GM18498 (cell line): ENCODE data around the gene GPC6.
A peak's percentile ranks its signal among the peaks of the same experiment; 100 is the strongest.
"Not testable (repeated sequence)": the region's sequence is repeated elsewhere in the genome, so short reads cannot be mapped to it uniquely, and the experiment has no call there.

Source experiments
- ATAC-seq: cut with Tn5 transposase; IDR thresholded peaks from one replicate; pipeline ENCODE4 v1.9.1; 2021; ENCODE audit warnings: mild to moderate bottlenecking, moderate library complexity; ENCODE audit not compliant: unreplicated experiment

Gene GPC6

DNA sequence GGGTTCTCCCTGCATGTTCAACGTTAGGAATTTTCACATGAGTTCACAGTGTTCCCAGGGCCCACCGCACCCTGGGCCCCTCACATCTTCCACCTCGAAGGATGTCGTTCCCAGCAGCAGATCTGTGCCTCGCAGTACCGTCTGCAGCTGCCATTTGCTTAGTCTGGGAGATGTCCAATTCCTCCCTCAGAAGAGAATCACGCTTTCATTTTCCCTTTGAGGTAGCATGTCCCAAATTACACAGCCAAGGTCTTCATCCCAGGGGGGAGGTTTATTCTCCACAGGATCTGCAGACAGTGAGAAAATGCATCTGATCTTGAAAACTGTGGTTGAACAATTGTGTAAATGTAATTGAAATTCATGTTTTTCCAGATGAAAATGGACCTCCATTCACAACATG lies 1102.7 kb downstream of the GPC6 start:
- ATAC-seq, result no peak

DNA sequence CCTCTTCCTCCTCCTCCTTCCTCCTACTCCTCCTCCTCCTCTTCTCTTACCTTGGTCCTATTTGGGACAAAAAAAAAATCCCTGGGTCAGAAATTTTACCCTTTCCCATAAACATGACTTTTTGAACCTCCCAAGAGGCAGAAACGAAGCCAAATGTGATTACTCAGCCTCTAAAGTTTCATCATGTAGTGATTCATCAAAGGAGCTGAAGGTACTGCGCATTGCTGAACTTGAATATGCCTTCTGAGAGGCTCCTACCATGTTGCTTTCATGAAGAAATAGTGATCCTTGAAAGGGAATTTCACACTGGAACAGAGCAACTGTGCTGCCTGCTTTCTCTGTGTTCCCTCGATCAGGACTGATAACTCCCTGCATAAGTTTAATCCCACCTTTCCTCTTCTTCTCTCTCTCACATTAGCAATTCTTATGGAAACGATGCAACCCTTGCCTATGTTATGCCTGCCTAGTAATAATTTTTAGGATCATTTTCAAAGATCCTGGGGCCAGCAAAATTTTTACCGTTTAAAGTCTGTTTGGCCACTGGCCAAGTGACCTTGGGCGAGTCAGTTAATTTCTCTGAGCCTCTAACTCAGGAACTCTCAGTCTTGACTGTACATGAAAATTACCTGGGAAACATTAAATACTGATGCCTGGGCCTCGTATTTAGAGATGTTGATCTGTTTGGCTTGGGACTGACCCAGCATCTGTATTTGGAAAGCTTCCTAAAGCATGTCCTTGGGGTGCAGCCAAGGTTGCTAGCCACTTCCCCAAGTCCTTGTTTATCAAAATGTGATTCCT lies 1103.3 kb downstream of the GPC6 start:
- ATAC-seq, result no peak

DNA sequence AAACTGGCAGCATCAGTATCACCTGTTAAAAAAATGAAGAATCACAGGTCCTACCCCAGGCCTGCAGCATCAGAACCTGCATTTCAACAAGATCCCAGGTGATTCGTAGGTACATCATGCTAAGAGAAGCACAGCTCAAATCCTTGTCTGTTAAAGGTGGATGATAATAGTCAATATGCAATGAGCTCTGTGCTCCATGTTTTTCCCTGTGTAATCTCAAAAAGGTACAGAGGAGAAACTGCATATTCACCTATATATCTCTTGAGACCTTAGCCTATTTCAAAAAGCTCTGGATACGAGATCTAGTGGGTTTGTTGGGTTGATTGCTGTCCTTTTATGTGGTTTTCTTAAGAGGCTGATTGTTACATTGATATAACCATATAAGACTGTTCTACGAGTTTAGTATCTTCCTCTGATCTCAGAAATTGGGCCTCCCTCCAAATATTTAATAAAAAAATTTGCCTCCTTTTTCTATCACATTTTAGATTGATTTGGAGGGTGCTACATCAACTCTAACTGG lies 1104.0 kb downstream of the GPC6 start:
- no peak for ATAC-seq

DNA sequence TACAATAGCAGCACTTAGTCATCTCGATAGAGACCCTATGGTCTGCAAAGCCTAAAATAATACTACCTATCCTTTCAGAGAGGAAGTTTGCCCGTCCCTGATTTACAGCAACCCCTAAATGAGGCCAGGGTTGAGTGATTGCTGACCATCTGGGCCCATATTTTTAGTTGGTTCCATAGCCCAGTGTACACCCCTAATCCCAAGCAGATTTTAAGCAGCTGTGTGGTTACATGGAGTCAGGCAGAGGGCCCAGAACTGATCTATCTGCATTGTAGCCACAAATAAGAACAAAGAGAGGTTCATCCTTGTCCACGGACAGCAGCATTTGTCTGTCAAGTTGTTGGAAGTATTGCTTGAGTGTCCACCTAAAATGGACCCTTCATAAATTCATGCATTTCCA lies 1104.7 kb downstream of the GPC6 start:
- ATAC-seq, result no peak

DNA sequence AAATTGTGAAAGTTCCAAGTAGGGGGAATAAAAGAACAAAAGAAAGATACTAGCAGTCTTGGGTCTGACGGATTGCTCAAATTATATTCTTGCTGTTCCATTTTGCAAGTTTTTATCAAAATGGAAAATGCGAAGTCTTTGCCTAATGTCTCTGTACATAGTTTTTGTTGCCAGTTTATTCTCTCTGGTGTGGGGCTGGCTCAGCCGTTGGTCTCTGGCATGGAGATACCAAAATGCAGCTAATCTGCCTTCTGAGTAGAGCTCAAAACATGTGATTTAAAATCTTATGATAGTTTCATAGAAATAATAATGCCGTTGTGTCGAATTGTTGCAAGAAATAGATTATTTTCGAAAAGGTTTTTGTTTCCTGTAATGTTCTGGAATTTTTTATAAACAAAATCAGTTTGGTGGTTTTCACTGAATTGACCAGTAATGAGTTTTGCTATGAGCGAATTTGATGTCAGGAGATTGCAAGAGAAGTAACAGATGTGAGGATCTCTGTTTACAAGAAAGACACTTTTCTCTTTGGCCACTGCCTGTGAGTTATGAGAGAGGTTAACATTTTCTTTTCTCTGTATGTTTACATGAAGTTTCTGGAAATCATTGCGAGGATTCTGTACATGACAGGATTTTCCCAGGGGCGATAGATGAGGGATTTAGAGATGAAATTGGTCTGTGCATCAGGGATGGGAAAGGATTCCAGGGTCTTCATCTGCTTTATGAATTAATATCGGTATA lies 1105.9 kb downstream of the GPC6 start:
- ATAC-seq, result no peak

DNA sequence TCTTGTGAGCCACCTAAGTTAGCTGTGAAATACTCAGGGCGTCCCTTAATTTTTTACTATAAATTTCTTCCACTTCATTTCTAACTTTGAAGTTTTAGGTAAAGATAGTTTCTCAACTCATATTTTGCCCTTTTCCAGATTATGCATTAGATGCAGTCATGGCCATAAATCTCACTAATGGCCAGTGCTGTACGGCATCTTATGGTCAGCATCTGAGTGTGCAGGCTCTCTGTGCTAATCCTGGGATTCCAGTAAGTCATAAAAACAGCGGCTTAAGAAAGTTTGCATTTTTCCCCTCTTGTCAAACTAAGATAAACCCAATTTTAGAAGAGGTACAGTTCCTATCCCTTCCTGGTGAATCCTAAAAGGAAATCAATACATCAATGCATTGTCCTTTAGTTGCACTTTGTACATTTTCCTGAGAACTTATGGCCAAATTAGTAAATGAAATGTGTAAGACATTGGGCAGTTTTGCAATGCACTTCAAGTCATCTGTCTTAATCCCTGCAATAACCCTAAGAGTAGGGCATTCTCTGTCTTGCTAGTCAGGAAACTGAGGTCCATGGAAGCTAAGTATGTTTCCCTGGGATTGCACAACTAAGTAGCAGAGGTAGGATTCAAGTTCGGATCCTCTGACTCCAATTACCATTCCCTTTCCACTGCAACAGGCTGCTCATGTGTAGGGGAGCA lies 1106.7 kb downstream of the GPC6 start:
- ATAC-seq, result no peak

DNA sequence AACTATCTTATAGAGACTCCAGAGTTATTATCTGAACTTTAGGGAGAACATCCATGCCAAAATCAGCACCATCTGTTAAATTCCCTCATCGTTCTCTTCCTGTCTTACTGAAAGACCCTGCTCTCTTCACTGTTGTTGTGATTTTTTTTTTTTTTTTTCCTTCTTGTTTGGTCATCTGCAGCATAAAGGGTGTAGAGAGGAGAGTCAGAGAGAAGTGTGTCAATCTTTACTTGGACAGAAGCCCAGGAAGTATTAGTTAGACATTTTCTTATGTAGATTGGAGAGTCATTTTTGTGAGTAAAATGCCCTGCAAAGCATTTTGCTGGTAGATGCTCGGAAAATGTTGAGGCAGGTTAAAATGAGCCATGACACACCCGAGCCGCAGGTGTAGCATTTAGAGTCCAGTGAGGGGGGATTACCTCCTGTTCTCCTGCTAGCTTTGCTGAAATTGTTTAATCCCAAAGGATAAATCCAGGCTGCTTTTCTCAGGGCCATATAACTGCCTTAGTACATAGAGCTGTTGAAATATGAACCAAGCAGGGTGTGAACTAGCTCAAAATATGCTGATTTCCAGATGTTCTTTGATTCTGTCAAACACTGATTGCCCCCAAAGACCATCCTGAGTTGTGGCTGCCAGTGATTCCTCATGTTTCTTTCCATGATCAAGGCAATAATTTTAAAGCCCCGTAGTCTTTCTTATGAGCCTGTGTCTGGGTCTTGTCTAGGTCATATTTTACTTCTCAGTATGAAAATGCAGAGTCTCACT lies 1109.3 kb downstream of the GPC6 start:
- ATAC-seq, result no peak

DNA sequence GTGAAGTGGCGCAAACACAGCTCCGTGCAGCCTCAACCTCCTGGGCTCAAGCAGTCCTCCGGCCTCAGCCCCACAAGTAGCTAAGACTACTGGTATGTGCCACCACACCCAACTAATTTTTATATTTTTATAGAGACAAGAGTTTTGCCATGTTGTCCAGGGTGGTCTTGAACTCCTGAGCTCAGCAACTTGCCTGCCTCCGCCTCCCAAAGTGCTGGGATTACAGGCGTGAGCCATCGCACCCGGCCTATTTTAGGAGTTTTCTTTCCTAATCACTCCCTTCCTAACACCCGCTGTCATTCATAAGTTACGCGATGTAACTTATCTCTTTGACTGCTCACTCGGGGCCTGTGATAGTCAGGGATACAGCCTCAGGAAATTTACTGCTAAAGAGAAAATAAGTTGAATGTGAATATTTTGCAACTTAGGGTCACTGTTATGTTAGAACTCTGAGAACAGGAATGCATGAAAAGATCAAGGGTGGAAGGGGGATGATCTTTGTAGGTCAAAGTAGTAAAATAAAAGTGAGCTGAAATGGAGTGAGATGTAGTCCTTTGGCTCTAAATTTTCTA lies 1112.6 kb downstream of the GPC6 start:
- ATAC-seq, result no peak

DNA sequence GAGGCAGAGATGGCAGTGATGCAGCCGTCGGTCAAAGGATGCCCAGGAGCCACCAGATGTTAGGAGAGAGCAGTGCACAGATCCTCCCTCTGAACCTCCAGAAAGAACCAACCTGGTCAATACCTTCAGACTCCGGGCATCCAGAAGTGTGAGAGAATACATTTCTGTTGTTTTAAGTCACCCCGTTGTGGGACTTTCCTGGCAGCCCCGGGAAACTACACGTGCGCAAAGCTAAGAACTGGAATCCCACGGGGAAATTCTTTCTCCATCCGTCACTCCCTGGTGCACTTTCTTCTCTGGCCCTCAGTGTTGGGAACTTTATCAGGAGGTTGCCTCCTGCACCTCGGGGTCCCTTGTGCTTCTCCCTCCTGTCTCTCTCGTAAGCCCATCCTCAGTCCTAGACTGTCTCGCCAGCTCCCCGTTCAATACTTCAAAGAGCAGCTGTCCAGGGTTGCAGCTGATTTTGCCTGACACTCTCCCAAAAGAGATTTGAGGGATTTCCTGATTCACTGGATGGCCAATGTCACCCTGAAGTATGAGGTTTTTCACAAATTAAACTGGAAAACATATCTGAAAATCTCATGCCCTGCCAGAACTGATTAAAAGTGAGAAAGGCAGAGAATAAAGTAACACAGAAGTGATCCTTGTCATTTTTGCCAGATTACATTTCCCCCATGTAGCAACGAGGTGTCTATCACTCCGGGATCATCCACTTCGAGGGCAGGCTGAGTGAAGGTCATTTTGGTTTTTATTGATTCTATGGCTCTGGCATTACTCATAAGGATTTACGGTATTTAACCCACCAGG lies 1116.0 kb downstream of the GPC6 start:
- ATAC-seq, result no peak

DNA sequence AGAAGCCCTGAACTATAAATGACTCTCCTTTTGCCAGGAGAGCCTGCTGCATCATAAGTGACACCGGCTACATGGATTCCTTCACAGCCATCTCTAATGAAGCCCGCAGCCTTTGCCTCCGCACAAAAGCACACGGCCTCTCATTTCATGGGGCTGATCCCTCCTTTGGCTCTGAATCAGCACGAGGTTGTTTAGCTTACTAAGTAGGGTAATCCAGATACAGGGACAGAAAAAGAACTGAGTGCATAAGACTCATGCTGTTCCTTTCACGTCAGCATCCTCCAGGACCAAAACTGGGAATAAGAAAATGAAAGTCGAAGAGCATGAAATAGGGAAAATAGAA lies 1116.6 kb downstream of the GPC6 start:
- ATAC-seq, result no peak

DNA sequence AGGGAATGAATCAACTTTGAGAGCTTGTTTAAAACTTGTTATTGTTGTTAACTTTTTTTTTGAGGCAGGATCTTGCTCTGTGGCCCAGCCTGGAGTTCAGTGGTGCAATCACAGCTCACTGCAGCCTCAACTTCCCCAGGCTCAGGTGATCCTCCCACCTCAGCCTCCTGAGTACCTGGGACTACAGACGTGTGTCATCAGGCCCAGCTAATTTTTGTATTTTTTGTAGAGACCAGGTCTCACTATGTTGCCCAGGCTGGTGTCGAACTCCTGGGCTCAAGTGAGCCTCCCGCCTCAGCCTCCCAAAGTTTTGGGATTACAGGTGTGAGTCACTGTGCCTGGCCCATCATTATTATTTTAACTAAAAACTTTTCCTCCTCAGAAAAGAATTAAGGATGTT lies 1117.1 kb downstream of the GPC6 start:
- ATAC-seq, result not testable (repeated sequence)

DNA sequence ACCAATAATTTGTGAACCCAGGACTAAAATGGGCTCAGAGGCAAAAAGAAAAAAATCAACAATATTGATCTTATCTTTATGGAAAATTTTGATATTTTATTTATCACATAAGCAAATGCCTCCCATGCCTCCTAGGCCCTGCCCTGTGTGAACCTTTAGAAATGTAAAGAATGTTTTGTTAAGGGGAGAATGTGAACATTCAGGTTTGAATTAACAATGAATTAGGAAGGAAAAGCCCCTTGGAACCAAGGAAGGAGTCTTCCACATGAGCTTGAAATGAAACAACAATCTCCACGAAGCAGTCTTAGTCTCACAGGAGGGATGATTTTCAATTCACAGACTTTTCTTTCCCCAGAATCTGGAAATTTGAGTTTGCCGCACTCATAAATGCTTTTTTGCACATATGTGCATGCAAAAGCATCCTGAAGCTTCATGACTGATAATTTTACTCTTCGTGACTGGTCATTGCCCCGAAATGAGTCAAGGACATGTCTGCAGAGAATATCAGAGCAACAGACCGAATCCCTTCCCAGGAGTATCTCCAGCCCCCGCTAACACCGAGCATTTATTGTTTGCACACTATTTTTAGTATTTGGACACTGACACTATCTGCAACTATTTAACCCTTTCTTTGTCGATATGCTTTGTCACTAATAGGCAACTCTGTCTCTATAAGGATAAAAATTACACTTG lies 1117.7 kb downstream of the GPC6 start:
- ATAC-seq, result no peak

DNA sequence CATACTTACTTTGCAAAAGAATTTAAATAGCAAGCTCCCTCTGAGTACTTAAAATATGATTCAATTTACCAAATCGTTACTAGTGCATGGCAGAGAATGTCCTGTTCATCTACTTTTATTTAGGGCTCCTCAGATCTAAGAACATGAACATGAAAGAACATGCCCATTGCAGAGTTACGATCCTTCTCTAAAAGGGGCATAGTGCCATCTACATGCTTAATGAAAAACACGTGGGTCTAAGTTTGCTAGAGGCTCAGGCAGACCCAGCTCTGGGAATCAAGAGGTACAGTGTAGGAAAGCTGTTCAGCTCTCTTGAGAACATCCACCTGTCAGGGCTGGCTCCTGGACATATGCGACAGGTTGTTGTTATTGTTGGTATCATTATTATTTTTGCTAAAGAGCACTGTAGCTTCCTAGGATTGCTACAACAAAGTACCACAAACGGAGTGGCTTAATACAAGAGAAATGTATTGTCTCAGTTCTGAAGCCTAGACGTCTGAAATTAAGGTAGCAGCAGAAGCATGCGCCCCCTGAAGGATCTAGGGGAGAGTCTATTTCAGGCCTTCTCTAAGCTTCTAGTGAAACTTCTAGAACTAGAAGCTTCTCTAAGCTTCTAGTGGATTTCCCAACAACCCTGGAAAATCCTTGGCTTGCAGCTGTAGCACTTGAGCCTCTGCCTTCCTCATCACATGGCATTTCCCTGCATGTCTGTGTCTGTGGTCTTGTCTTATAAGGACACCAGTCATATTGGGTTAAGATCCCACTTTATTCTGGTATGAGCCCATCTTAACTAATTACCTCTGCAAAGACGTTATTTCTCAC lies 1119.0 kb downstream of the GPC6 start:
- ATAC-seq, result peak; percentile 68

DNA sequence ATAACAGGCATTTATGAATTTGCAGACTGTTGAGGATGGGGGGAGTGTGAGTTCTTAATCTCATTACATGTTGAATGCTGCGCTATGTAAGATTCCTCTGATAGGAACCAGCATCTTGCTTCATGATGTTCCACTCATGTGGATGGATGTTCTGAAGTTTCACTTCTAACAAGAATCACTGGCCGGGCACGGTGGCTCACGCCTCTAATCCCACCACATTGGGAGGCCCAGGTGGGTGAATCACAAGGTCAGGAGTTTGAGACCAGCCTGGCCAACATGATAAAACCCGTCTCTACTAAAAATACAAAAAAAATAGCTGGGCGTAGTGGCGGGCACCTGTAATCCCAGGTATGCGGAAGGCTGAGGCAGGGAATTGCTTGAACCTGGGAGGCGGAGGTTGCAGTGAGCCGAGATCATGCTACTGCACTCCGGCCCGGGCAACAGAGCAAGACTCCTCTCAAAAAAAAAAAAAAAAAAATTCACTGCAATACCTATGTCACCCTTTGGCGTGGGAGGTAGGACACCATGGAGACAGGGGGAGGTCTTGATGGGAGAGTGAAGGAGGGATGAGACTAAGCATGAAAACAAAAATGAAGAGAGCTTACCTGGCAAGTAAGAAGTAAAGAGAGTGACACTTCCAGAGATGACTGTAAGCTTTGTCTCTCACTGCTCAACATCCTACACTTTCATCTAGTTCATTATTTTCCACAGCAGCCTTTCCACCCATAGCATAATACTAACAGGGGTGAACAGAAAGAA lies 1119.8 kb downstream of the GPC6 start:
- no peak for ATAC-seq

DNA sequence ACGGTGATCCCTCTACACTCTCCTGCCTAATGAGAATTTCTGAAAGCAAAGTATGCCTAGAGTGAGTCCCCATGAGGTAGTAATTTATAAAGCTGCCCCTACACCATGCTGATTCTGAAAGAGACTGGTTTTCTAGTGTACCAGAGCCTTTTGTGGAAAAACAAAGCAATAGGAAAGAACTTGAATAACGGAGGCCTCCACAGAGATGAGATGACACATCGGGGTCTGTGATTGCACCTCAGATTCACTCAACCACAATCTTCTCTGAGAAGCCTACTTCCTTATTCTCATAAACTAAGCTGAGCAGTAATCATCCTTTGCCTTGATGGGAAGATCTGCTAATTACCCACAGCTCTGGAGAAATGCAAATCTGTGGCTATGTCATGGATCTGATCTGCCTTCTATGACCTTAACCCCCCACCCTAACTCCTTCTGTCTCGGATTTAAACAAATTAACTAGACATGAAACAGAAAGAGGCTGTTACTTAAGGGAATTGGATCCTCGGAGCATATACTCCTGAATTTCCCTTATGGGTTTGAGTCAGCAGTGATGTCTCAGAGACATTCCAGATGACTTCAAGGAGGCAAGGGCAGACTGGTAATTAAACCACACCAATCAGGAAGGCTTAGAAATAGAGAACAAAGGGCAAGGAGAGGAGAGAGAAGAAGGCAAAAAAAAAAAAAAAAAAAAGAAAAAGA lies 1124.8 kb downstream of the GPC6 start:
- ATAC-seq, result no peak

DNA sequence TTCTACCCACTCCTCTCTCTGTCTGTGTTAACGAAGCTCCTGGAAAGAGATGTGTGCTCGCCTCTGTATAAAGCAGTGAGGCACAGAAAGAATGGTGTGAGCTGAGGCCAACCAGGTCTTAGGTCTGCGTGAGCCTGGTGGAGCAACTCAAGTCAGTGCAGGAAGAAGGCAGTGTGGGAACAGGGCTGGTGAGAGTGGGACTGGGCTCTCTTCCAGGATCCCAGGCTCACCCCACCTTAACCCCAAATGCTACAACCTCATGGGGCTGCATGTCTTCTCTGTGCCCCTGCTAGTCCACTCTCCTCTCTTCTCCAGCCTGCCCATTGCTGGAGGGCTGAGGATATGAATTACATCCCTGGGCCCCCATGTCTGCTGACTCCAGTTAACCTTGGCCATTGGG lies 1125.5 kb downstream of the GPC6 start:
- ATAC-seq, result no peak

DNA sequence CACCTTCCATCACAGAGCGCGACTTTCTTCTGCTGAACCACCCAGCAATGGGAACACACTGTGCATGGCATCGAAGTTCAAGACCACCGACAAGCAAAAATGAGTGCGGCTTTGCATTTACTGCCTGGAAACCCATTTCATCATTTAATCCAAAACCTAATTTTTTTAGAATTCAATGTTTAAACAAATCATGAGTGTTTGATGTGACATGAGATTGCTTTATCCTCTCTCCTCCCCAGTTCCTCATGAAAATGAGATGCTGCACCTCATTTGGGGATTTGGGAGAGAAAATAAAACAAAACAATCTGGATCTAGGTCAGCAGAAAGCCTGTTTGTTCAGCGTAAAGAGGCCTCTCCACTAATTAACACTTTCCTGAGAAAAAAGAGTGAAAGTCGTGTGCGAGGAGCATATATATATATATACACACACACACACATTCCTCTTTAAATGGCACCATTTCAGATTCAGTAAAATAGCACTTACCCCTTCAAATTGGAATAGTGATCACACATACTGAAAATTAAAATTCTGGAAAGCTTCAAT lies 1126.6 kb downstream of the GPC6 start:
- ATAC-seq, result no peak
